ENCODE measurements around the gene RCAN2.
"Not testable (repeated sequence)": the region's sequence is repeated elsewhere in the genome, so short reads cannot be mapped to it uniquely, and the experiment has no call there.

Gene RCAN2

GRCh38 chr6:46407776-46408530 lies 83.3 kb downstream of the RCAN2 start:
- no peaks in the 10 kb centered on the region for H3K9me3 ChIP-seq (replicated peaks in 1 of 2; ENCODE audit: control insufficient read depth in 2 of 2, insufficient read depth in 1 of 2, low read depth in 1 of 2, low read length in 2 of 2)
- H2AFZ ChIP-seq (ENCODE audit: low read length) = no peak overlapping the region
- no peaks in the 10 kb centered on the region for H3K36me3 ChIP-seq (replicated peaks in 1 of 2; ENCODE audit: control insufficient read depth in 2 of 2, insufficient read depth in 2 of 2, low read length in 2 of 2)
- H3K4me1 ChIP-seq (ENCODE audit: control insufficient read depth in 2 of 2, insufficient read depth in 1 of 2, low read depth in 1 of 2, low read length in 2 of 2) = no peaks in the 10 kb centered on the region
- no peak overlapping the region for H3K4me2 ChIP-seq (ENCODE audit: insufficient read depth, low read length, poor library complexity, severe bottlenecking)
- no CpG with 5 or more reads among the region's 13 CpGs for WGBS, 2 donors (ENCODE audit: extremely low coverage in 2 of 2, insufficient read length in 2 of 2, insufficient replicate concordance in 1 of 2)
- no peak overlapping the region for H3K4me3 ChIP-seq (ENCODE audit: low read length in 2 of 2)
- H3K14ac ChIP-seq (ENCODE audit: low read length) = no peak overlapping the region
- no peaks in the 10 kb centered on the region for H3K27me3 ChIP-seq (ENCODE audit: control insufficient read depth in 3 of 3, insufficient read depth in 3 of 3, low read depth in 1 of 3, low read length in 3 of 3)
- H3K79me1 ChIP-seq (ENCODE audit: low read depth, low read length) = no peaks in the 10 kb centered on the region
- no peak for DNase-seq (ENCODE audit: low spot score)
- H2BK15ac ChIP-seq (ENCODE audit: low read length) = no peak overlapping the region
- H3K18ac ChIP-seq (ENCODE audit: low read length) = no peak overlapping the region
- H2BK5ac ChIP-seq (ENCODE audit: low read length) = no peak overlapping the region
- no peak overlapping the region for H2AK5ac ChIP-seq (ENCODE audit: low read depth, low read length)
- no peak overlapping the region for H3K4ac ChIP-seq (ENCODE audit: low read length)
- no peak overlapping the region for H4K91ac ChIP-seq (ENCODE audit: low read depth, low read length, poor library complexity)
- no peak overlapping the region for H2BK12ac ChIP-seq (ENCODE audit: low read length)
- no peak overlapping the region for H3K9ac ChIP-seq (ENCODE audit: low read depth, low read length, poor library complexity)
- H2BK120ac ChIP-seq (ENCODE audit: low read depth, low read length) = no peak overlapping the region
- no peak overlapping the region for H3K27ac ChIP-seq (replicated peaks; ENCODE audit: low read length)
- no peak overlapping the region for H4K8ac ChIP-seq (ENCODE audit: low read depth, low read length)
- H3K23ac ChIP-seq (ENCODE audit: low read depth, low read length, poor library complexity) = no peak overlapping the region

GRCh38 chr6:46407246-46407645 lies 84.0 kb downstream of the RCAN2 start:
- H3K79me1 ChIP-seq (ENCODE audit: low read depth, low read length) = no peaks in the 10 kb centered on the region
- no peak overlapping the region for H2BK12ac ChIP-seq (ENCODE audit: low read length)
- no peak for DNase-seq (ENCODE audit: low spot score)
- no peak overlapping the region for H3K4me3 ChIP-seq (ENCODE audit: low read length in 2 of 2)
- H3K14ac ChIP-seq (ENCODE audit: low read length) = no peak overlapping the region
- no peak overlapping the region for H3K27ac ChIP-seq (replicated peaks; ENCODE audit: low read length)
- no peak overlapping the region for H2BK15ac ChIP-seq (ENCODE audit: low read length)
- no peaks in the 10 kb centered on the region for H3K4me1 ChIP-seq (ENCODE audit: control insufficient read depth in 2 of 2, insufficient read depth in 1 of 2, low read depth in 1 of 2, low read length in 2 of 2)
- H2BK120ac ChIP-seq (ENCODE audit: low read depth, low read length) = no peak overlapping the region
- no peak overlapping the region for H4K8ac ChIP-seq (ENCODE audit: low read depth, low read length)
- no peak overlapping the region for H4K91ac ChIP-seq (ENCODE audit: low read depth, low read length, poor library complexity)
- H3K9ac ChIP-seq (ENCODE audit: low read depth, low read length, poor library complexity) = no peak overlapping the region
- no peak overlapping the region for H3K4ac ChIP-seq (ENCODE audit: low read length)
- H3K4me2 ChIP-seq (ENCODE audit: insufficient read depth, low read length, poor library complexity, severe bottlenecking) = no peak overlapping the region
- no peaks in the 10 kb centered on the region for H3K27me3 ChIP-seq (ENCODE audit: control insufficient read depth in 3 of 3, insufficient read depth in 3 of 3, low read depth in 1 of 3, low read length in 3 of 3)
- H2BK5ac ChIP-seq (ENCODE audit: low read length) = no peak overlapping the region
- no peaks in the 10 kb centered on the region for H3K9me3 ChIP-seq (replicated peaks in 1 of 2; ENCODE audit: control insufficient read depth in 2 of 2, insufficient read depth in 1 of 2, low read depth in 1 of 2, low read length in 2 of 2)
- no peak overlapping the region for H3K18ac ChIP-seq (ENCODE audit: low read length)
- no CpG with 5 or more reads among the region's 3 CpGs for WGBS, 2 donors (ENCODE audit: extremely low coverage in 2 of 2, insufficient read length in 2 of 2, insufficient replicate concordance in 1 of 2)
- no peak overlapping the region for H3K23ac ChIP-seq (ENCODE audit: low read depth, low read length, poor library complexity)
- H2AFZ ChIP-seq (ENCODE audit: low read length) = no peak overlapping the region
- H3K36me3 ChIP-seq (replicated peaks in 1 of 2; ENCODE audit: control insufficient read depth in 2 of 2, insufficient read depth in 2 of 2, low read length in 2 of 2) = no peaks in the 10 kb centered on the region
- no peak overlapping the region for H2AK5ac ChIP-seq (ENCODE audit: low read depth, low read length)

- H3K27me3 ChIP-seq (ENCODE audit: control insufficient read depth in 3 of 3, insufficient read depth in 3 of 3, low read depth in 1 of 3, low read length in 3 of 3); H3K14ac ChIP-seq (ENCODE audit: low read length); H3K18ac ChIP-seq (ENCODE audit: low read length); H2AK5ac ChIP-seq (ENCODE audit: low read depth, low read length); H2BK15ac ChIP-seq (ENCODE audit: low read length); H2BK5ac ChIP-seq (ENCODE audit: low read length); H3K4me1 ChIP-seq (ENCODE audit: control insufficient read depth in 2 of 2, insufficient read depth in 1 of 2, low read depth in 1 of 2, low read length in 2 of 2); H3K4me3 ChIP-seq (ENCODE audit: low read length in 2 of 2); H3K79me1 ChIP-seq (ENCODE audit: low read depth, low read length); H3K23ac ChIP-seq (ENCODE audit: low read depth, low read length, poor library complexity); H3K27ac ChIP-seq (replicated peaks; ENCODE audit: low read length); H4K91ac ChIP-seq (ENCODE audit: low read depth, low read length, poor library complexity); H2BK120ac ChIP-seq (ENCODE audit: low read depth, low read length); H3K4ac ChIP-seq (ENCODE audit: low read length); H3K4me2 ChIP-seq (ENCODE audit: insufficient read depth, low read length, poor library complexity, severe bottlenecking); DNase-seq (ENCODE audit: low spot score); H2BK12ac ChIP-seq (ENCODE audit: low read length); H3K36me3 ChIP-seq (replicated peaks in 1 of 2; ENCODE audit: control insufficient read depth in 2 of 2, insufficient read depth in 2 of 2, low read length in 2 of 2); H3K9me3 ChIP-seq (replicated peaks in 1 of 2; ENCODE audit: control insufficient read depth in 2 of 2, insufficient read depth in 1 of 2, low read depth in 1 of 2, low read length in 2 of 2); H3K9ac ChIP-seq (ENCODE audit: low read depth, low read length, poor library complexity); H2AFZ ChIP-seq (ENCODE audit: low read length); H4K8ac ChIP-seq (ENCODE audit: low read depth, low read length): not testable (repeated sequence)
- WGBS, 2 donors (ENCODE audit: extremely low coverage in 2 of 2, insufficient read length in 2 of 2, insufficient replicate concordance in 1 of 2) = no CpG with 5 or more reads among the region's 32 CpGs
Observed at GRCh38 chr6:46405620-46406180, 85.5 kb downstream of the RCAN2 start.

GRCh38 chr6:46400898-46401297 lies 90.4 kb downstream of the RCAN2 start:
- H2BK5ac ChIP-seq (ENCODE audit: low read length) = no peak overlapping the region
- no peaks in the 10 kb centered on the region for H3K79me1 ChIP-seq (ENCODE audit: low read depth, low read length)
- H4K8ac ChIP-seq (ENCODE audit: low read depth, low read length) = no peak overlapping the region
- H2BK120ac ChIP-seq (ENCODE audit: low read depth, low read length) = no peak overlapping the region
- H2BK15ac ChIP-seq (ENCODE audit: low read length) = no peak overlapping the region
- H2AK5ac ChIP-seq (ENCODE audit: low read depth, low read length) = no peak overlapping the region
- H3K18ac ChIP-seq (ENCODE audit: low read length) = no peak overlapping the region
- no peak overlapping the region for H3K23ac ChIP-seq (ENCODE audit: low read depth, low read length, poor library complexity)
- H3K4me1 ChIP-seq (ENCODE audit: control insufficient read depth in 2 of 2, insufficient read depth in 1 of 2, low read depth in 1 of 2, low read length in 2 of 2) = no peaks in the 10 kb centered on the region
- DNase-seq (ENCODE audit: low spot score) = no peak
- no peak overlapping the region for H3K4me2 ChIP-seq (ENCODE audit: insufficient read depth, low read length, poor library complexity, severe bottlenecking)
- no peak overlapping the region for H4K91ac ChIP-seq (ENCODE audit: low read depth, low read length, poor library complexity)
- H3K9ac ChIP-seq (ENCODE audit: low read depth, low read length, poor library complexity) = no peak overlapping the region
- no peak overlapping the region for H3K4ac ChIP-seq (ENCODE audit: low read length)
- H3K27me3 ChIP-seq (ENCODE audit: control insufficient read depth in 3 of 3, insufficient read depth in 3 of 3, low read depth in 1 of 3, low read length in 3 of 3) = no peaks in the 10 kb centered on the region
- H2AFZ ChIP-seq (ENCODE audit: low read length) = no peak overlapping the region
- H3K36me3 ChIP-seq (replicated peaks in 1 of 2; ENCODE audit: control insufficient read depth in 2 of 2, insufficient read depth in 2 of 2, low read length in 2 of 2) = no peaks in the 10 kb centered on the region
- no peak overlapping the region for H3K4me3 ChIP-seq (ENCODE audit: low read length in 2 of 2)
- no peak overlapping the region for H3K14ac ChIP-seq (ENCODE audit: low read length)
- no peak overlapping the region for H2BK12ac ChIP-seq (ENCODE audit: low read length)
- no peak overlapping the region for H3K27ac ChIP-seq (replicated peaks; ENCODE audit: low read length)
- H3K9me3 ChIP-seq (replicated peaks in 1 of 2; ENCODE audit: control insufficient read depth in 2 of 2, insufficient read depth in 1 of 2, low read depth in 1 of 2, low read length in 2 of 2) = no peaks in the 10 kb centered on the region
- no CpG with 5 or more reads among the region's 1 CpG for WGBS, 2 donors (ENCODE audit: extremely low coverage in 2 of 2, insufficient read length in 2 of 2, insufficient replicate concordance in 1 of 2)
